OCI-LY1 (cell line): ENCODE measurements around the gene PXMP4.

Experiments
- EZH2 ChIP-seq: fragments of 200-600 bp; sonication (generic), shearing (Covaris generic); IDR thresholded peaks from 2 replicates; pipeline ENCODE4 v1.8.0; 2017; ENCODE audit warnings: borderline replicate concordance, mixed run types, mild to moderate bottlenecking, antibody characterized with exemption, low read length, moderate library complexity, mixed read lengths
- TF ChIP-seq, protein P1 (sequence below): fragments of 200-600 bp; sonication (generic), shearing (Covaris generic); IDR thresholded peaks from 2 replicates; pipeline ENCODE4 v1.5.1; 2017; ENCODE audit warnings: mild to moderate bottlenecking, antibody characterized with exemption, low read length, moderate library complexity, mixed read lengths

DNA sequence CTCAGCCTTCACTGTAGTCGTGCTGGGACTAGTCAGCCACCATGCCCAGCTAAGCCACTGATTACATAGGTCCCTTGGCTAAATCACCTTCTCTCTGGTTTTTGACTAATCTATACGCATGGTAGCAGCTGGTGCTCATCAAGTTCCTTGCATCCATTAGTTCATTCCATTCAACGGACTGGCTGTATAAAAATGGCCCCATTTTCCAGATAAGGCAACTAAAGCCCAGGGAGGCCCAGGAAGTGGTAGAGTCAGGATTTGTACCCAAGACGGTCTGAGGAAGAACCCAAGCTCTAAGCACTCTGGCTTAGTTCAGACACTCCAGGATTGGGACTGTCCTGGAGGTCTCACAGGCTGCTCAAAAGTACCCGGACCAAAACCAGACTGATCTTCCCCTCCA, 38.8 kb downstream of the PXMP4 start:
- TF ChIP-seq, protein P1, sequence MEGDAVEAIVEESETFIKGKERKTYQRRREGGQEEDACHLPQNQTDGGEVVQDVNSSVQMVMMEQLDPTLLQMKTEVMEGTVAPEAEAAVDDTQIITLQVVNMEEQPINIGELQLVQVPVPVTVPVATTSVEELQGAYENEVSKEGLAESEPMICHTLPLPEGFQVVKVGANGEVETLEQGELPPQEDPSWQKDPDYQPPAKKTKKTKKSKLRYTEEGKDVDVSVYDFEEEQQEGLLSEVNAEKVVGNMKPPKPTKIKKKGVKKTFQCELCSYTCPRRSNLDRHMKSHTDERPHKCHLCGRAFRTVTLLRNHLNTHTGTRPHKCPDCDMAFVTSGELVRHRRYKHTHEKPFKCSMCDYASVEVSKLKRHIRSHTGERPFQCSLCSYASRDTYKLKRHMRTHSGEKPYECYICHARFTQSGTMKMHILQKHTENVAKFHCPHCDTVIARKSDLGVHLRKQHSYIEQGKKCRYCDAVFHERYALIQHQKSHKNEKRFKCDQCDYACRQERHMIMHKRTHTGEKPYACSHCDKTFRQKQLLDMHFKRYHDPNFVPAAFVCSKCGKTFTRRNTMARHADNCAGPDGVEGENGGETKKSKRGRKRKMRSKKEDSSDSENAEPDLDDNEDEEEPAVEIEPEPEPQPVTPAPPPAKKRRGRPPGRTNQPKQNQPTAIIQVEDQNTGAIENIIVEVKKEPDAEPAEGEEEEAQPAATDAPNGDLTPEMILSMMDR: no peak
- TF ChIP-seq EZH2: no peak
